ENCODE results near the gene TPM1.

Gene TPM1

GRCh38 chr15:63063877-63064409 lies 21.4 kb downstream of the TPM1 start:
- Mint-ChIP-seq H3K4me3 (no peak overlapping the region), H3K36me3 (no peaks in the 10 kb centered on the region), H3K4me1 (no peaks in the 10 kb centered on the region), H3K9me3 (no peaks in the 10 kb centered on the region), H3K27me3 (no peaks in the 10 kb centered on the region), H3K27ac (no peak overlapping the region)
- DNase-seq = no peak
- CTCF ChIA-PET = interaction anchor here (0.8 kb wide), 1 partner anchor 37 kb away, joined by 3 read pairs; no protein-coding TSS in a partner anchor

- no peaks in the 10 kb centered on the region for H3K27me3 Mint-ChIP-seq
- no peak overlapping the region for H3K4me3 Mint-ChIP-seq
- DNase-seq = no peak
- no peaks in the 10 kb centered on the region for H3K4me1 Mint-ChIP-seq
- CTCF ChIA-PET = interaction anchor here (1.2 kb wide), 1 partner anchor 18 kb away, joined by 6 read pairs; no protein-coding TSS in a partner anchor
- no peaks in the 10 kb centered on the region for H3K36me3 Mint-ChIP-seq
- no peak overlapping the region for H3K27ac Mint-ChIP-seq
- no peaks in the 10 kb centered on the region for H3K9me3 Mint-ChIP-seq
These were observed 23.0 kb downstream of the TPM1 start for GRCh38 chr15:63065262-63066221.

GRCh38 chr15:63066272-63066671 lies 23.7 kb downstream of the TPM1 start:
- no peak for DNase-seq
- no peak overlapping the region for H3K4me3 Mint-ChIP-seq
- no peak overlapping the region for H3K27ac Mint-ChIP-seq

GRCh38 chr15:63067306-63067705 lies 24.8 kb downstream of the TPM1 start:
- no peak for DNase-seq
- H3K27ac Mint-ChIP-seq = no peak overlapping the region
- CTCF ChIA-PET = interaction anchor here (1.6 to 8.7 kb wide), 2 partner anchors 10 to 20 kb away, joined by 3 to 31 read pairs; no protein-coding TSS in a partner anchor
- H3K4me3 Mint-ChIP-seq = no peak overlapping the region
- H3K9me3 Mint-ChIP-seq = no peaks in the 10 kb centered on the region
- H3K36me3 Mint-ChIP-seq = no peaks in the 10 kb centered on the region
- no peaks in the 10 kb centered on the region for H3K4me1 Mint-ChIP-seq
- H3K27me3 Mint-ChIP-seq = no peaks in the 10 kb centered on the region

More at GRCh38 chr15:63066272-63066671, 23.7 kb downstream of the TPM1 start:
- no peaks in the 10 kb centered on the region for H3K9me3 Mint-ChIP-seq
- no peaks in the 10 kb centered on the region for H3K27me3 Mint-ChIP-seq
- no peaks in the 10 kb centered on the region for H3K36me3 Mint-ChIP-seq
- CTCF ChIA-PET = interaction anchor here (0.6 to 1.2 kb wide), 2 partner anchors 19 to 309 kb away, joined by 4 to 6 read pairs; no protein-coding TSS in a partner anchor
- no peaks in the 10 kb centered on the region for H3K4me1 Mint-ChIP-seq

- no peaks in the 10 kb centered on the region for H3K9me3 Mint-ChIP-seq
- no peak for DNase-seq
- CTCF ChIA-PET = interaction anchor here (1.6 to 8.7 kb wide), 2 partner anchors 10 to 20 kb away, joined by 3 to 31 read pairs; no protein-coding TSS in a partner anchor
- no peaks in the 10 kb centered on the region for H3K27me3 Mint-ChIP-seq
- no peak overlapping the region for H3K27ac Mint-ChIP-seq
- no peaks in the 10 kb centered on the region for H3K4me1 Mint-ChIP-seq
- H3K36me3 Mint-ChIP-seq = no peaks in the 10 kb centered on the region
- H3K4me3 Mint-ChIP-seq = no peak overlapping the region
These were observed 25.6 kb downstream of the TPM1 start for GRCh38 chr15:63067976-63068743.

GRCh38 chr15:63069616-63070090 lies 27.1 kb downstream of the TPM1 start:
- H3K36me3 Mint-ChIP-seq = no peaks in the 10 kb centered on the region
- no peak overlapping the region for H3K4me3 Mint-ChIP-seq
- CTCF ChIA-PET = interaction anchor here (8.7 kb wide), 1 partner anchor 22 kb away, joined by 31 read pairs; no protein-coding TSS in a partner anchor
- H3K4me1 Mint-ChIP-seq = no peaks in the 10 kb centered on the region
- no peak overlapping the region for H3K27ac Mint-ChIP-seq
- no peaks in the 10 kb centered on the region for H3K9me3 Mint-ChIP-seq
- DNase-seq = no peak
- H3K27me3 Mint-ChIP-seq = peaks cover 5% of the 10 kb centered on the region

GRCh38 chr15:63070681-63071129 lies 28.2 kb downstream of the TPM1 start:
- no peak overlapping the region for H3K27ac Mint-ChIP-seq
- H3K4me3 Mint-ChIP-seq = no peak overlapping the region
- CTCF ChIA-PET = interaction anchor here (8.7 kb wide), 1 partner anchor 23 kb away, joined by 31 read pairs; no protein-coding TSS in a partner anchor
- no peaks in the 10 kb centered on the region for H3K9me3 Mint-ChIP-seq
- H3K27me3 Mint-ChIP-seq = peaks cover 10% of the 10 kb centered on the region
- H3K4me1 Mint-ChIP-seq = peaks cover 2% of the 10 kb centered on the region
- H3K36me3 Mint-ChIP-seq = no peaks in the 10 kb centered on the region
- no peak for DNase-seq

GRCh38 chr15:63071288-63071909 lies 28.9 kb downstream of the TPM1 start:
- Mint-ChIP-seq H3K36me3 (no peaks in the 10 kb centered on the region), H3K27me3 (peaks cover 16% of the 10 kb centered on the region), H3K4me1 (peaks cover 4% of the 10 kb centered on the region), H3K27ac (no peak overlapping the region), H3K9me3 (no peaks in the 10 kb centered on the region), H3K4me3 (no peak overlapping the region)
- CTCF ChIA-PET = interaction anchor here (8.7 kb wide), 1 partner anchor 24 kb away, joined by 31 read pairs; no protein-coding TSS in a partner anchor
- DNase-seq = no peak

- Mint-ChIP-seq H3K36me3 (no peaks in the 10 kb centered on the region), H3K27me3 (peaks cover 16% of the 10 kb centered on the region), H3K4me3 (no peak overlapping the region), H3K9me3 (no peaks in the 10 kb centered on the region), H3K27ac (no peak overlapping the region), H3K4me1 (peaks cover 4% of the 10 kb centered on the region)
- DNase-seq = no peak
- CTCF ChIA-PET = interaction anchor here (8.7 kb wide), 1 partner anchor 24 kb away, joined by 31 read pairs; no protein-coding TSS in a partner anchor
These were observed 29.6 kb downstream of the TPM1 start for GRCh38 chr15:63072023-63072650.

- Mint-ChIP-seq H3K36me3 (no peaks in the 10 kb centered on the region), H3K27me3 (peaks cover 16% of the 10 kb centered on the region), H3K4me1 (peaks cover 4% of the 10 kb centered on the region), H3K9me3 (no peaks in the 10 kb centered on the region), H3K4me3 (no peak overlapping the region), H3K27ac (no peak overlapping the region)
- CTCF ChIA-PET = interaction anchor here (8.7 kb wide), 1 partner anchor 25 kb away, joined by 31 read pairs; no protein-coding TSS in a partner anchor
- no peak for DNase-seq
These were observed 30.3 kb downstream of the TPM1 start for GRCh38 chr15:63072809-63073277.

GRCh38 chr15:63073497-63074172 lies 31.1 kb downstream of the TPM1 start:
- CTCF ChIA-PET = interaction anchor here (8.7 kb wide), 1 partner anchor 26 kb away, joined by 31 read pairs; no protein-coding TSS in a partner anchor
- peaks cover 4% of the 10 kb centered on the region for H3K4me1 Mint-ChIP-seq

More at GRCh38 chr15:63073497-63074172, 31.1 kb downstream of the TPM1 start:
- Mint-ChIP-seq H3K36me3 (no peaks in the 10 kb centered on the region), H3K9me3 (no peaks in the 10 kb centered on the region), H3K27me3 (peaks cover 19% of the 10 kb centered on the region), H3K27ac (no peak overlapping the region), H3K4me3 (no peak overlapping the region)
- DNase-seq = no peak
